SW 1271 (cell line): ENCODE results near the gene RDH16.
"Not testable (repeated sequence)": the region's sequence is repeated elsewhere in the genome, so short reads cannot be mapped to it uniquely, and the experiment has no call there.

Source experiments
- DNase-seq, 2 experiments: peaks; one replicate each; lab custom pipeline; 2025; lab: John Stamatoyannopoulos, UW

RDH16 gene

GRCh38 chr12:56954057-56954957 lies 3.1 kb downstream of the RDH16 start:
- no peak for DNase-seq

- no peak for DNase-seq
Observed at GRCh38 chr12:56953314-56953713, 4.1 kb downstream of the RDH16 start.

- no peak for DNase-seq
Observed at GRCh38 chr12:56951582-56952339, 5.6 kb downstream of the RDH16 start.

- DNase-seq: no peak
Observed at GRCh38 chr12:56948881-56949280, 8.5 kb downstream of the RDH16 start.

GRCh38 chr12:56948457-56948777 lies 9.0 kb downstream of the RDH16 start:
- DNase-seq: no peak

GRCh38 chr12:56947633-56948456 lies 9.6 kb downstream of the RDH16 start:
- DNase-seq: peak in 1 of 2 experiments; percentile 6

- no peak for DNase-seq
Observed at GRCh38 chr12:56943878-56944277, 13.5 kb downstream of the RDH16 start.

- DNase-seq: not testable (repeated sequence)
Observed at GRCh38 chr12:56943374-56943773, 14.0 kb downstream of the RDH16 start.

- DNase-seq: no peak
Observed at GRCh38 chr12:56941299-56942017, 15.9 kb downstream of the RDH16 start.

GRCh38 chr12:56940942-56941298 lies 16.5 kb downstream of the RDH16 start:
- not testable (repeated sequence) for DNase-seq

- no peak for DNase-seq
Observed at GRCh38 chr12:56935752-56936151, 21.7 kb downstream of the RDH16 start.

GRCh38 chr12:56935157-56935556 lies 22.3 kb downstream of the RDH16 start:
- no peak for DNase-seq

- no peak for DNase-seq
Observed at GRCh38 chr12:56933826-56934625, 23.4 kb downstream of the RDH16 start, which contains the start of gene SDR9C7. Gene SDR9C7 (minus strand): TSS chr12:56934408. CDS start chr12:56934261, 147 bp downstream.

- no peak for DNase-seq
Observed at GRCh38 chr12:56932867-56933266, 24.5 kb downstream of the RDH16 start.

GRCh38 chr12:56932146-56932545 lies 25.3 kb downstream of the RDH16 start:
- DNase-seq: no peak

GRCh38 chr12:56931474-56931978 lies 25.9 kb downstream of the RDH16 start:
- peak in 1 of 2 experiments; percentile 14 for DNase-seq

- DNase-seq: no peak
Observed at GRCh38 chr12:56930241-56930640, 27.2 kb downstream of the RDH16 start.

- no peak for DNase-seq
Observed at GRCh38 chr12:56929780-56930179, 27.6 kb downstream of the RDH16 start.

- no peak for DNase-seq
Observed at GRCh38 chr12:56928262-56928661, 29.1 kb downstream of the RDH16 start.

GRCh38 chr12:56927281-56927680 lies 30.1 kb downstream of the RDH16 start:
- no peak for DNase-seq

- DNase-seq: no peak
Observed at GRCh38 chr12:56922031-56922430, 35.4 kb downstream of the RDH16 start.
